ENCODE data around the gene ASTL.

Gene ASTL

GRCh38 chr2:96075199-96075771 lies 63.0 kb downstream of the ASTL start:
- no peak for DNase-seq

- DNase-seq: no peak
Measured at GRCh38 chr2:96074156-96074555, 64.1 kb downstream of the ASTL start.

- no peak for DNase-seq
Measured at GRCh38 chr2:96073170-96073775, 65.0 kb downstream of the ASTL start.
